HG03135 (cell line): ENCODE measurements around the gene TLX2.
A peak's percentile ranks its signal among the peaks of the same experiment; 100 is the strongest.

Experiments used
- ATAC-seq: cut with Tn5 transposase; IDR thresholded peaks from one replicate; pipeline ENCODE4 v1.9.1; 2021; ENCODE audit warnings: mild to moderate bottlenecking, moderate library complexity; ENCODE audit not compliant: unreplicated experiment

Gene TLX2

DNA sequence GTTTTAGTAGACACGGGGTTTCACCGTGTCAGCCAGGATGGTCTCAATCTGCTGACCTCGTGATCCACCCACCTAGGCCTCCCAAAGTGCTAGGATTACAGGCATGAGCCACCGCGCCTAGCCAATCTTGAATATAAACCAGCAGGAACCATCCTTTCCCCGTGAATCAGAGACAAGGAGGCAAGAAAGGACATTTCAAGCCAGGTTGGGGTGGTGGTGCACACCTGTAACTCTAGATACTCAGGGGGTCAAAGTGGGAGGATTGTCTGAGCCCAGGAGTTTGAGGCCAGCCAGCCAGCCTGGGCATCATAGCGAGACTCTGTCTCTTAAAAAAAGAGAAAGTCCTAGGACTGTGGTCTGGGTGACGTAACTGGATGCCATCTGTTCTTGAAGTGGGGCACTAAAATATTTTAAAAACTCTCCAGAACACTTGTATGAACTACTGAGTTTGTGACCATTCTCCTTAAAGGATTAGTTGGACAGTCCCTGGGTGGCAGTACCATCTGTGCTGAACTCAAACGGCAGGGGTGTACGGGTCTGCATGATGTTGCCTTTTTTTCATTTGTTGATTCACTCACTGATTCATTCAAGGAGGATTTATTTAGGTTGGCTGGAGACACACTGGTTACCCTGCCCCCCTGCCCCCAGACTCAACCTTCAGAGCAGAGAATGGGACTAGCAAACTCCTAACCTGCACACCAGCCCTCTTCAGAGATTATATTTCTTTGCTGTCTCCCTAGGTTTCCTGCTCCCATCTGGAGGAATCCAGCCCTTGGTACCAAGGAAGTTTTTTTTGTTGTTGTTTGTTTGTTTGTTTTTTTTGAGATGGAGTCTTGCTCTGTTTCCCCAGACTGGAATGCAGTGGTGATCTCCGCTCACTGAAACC is 2.9 kb upstream of the TLX2 start:
- ATAC-seq = no peak

DNA sequence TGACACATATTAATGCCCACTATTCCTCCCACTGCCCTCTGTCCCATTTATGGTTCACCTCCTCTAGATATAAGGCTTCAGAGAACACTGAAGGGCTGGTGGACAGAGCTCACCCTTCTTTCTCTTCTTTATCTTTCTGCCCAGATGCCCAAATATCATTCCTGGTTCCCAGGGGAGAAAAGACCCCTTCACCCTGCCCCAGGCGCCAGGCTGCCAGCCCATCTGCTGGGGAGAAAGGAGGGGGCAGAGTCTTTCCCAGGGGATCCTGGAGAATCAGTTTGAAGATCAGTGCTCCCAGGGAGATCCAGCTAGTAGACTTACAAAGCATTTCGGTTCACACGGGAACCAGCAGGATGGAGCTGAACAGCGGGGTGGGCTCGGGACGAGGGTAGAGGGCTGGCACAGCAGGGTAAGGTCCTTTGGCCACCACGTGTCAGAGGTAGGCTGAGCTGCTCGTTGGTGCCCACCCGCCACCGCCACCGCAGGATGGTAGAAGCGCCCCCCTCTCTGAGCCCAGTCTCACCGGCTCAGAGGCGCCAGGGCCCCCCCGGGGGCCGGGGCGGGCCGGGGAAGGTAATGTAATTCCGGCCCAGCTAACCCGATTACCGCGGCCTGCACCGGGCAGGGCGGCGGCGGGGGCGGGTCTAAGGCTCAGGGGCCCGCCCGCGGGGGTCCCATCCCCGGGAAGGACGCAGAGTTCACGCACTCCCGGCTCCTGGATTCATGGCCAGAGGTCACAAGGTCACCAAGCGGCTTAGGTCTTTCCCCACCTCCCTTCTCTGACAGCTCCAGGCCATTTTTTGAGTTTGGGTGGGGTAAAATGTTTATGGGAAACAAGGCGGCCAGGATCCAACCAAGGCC is 1.3 kb upstream of the TLX2 start:
- no peak for ATAC-seq

DNA sequence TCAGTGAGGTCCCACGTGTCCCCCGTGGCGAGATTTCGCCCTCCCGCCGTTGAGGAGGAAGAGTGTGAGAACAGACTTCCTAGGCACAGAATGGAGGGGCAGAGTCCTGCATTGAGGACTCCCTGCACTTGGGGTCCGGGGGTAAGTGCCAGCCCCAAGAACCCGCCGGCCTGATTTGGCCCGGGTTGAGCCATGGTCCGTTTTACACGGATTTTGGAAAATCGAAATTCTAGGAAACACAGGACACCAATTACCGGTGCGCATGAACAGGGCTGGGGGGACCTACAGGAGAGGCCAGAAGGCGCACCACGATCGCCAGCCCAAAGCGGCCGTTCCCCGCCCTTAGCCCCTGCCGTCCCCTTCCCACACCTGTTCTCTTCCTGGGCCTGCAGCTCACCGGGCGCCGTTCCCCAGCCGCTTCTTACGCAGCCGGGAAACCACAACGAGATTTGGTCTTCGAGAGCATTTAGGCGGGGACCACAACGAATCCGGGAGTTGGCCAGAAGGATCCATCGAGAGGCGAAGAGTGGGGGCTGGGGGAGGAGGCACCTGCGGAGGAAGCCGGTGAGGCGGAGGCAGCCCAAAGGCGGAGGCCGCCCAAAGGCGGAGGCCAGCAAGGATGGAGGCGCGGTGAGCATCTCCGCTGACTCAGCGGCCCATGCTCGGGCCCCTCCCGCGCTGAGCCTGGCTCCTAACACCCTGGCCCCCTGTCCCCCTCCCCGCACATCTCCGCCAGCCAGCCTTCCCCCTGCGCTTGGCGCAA is 464 bp upstream of the TLX2 start:
- ATAC-seq = no peak

DNA sequence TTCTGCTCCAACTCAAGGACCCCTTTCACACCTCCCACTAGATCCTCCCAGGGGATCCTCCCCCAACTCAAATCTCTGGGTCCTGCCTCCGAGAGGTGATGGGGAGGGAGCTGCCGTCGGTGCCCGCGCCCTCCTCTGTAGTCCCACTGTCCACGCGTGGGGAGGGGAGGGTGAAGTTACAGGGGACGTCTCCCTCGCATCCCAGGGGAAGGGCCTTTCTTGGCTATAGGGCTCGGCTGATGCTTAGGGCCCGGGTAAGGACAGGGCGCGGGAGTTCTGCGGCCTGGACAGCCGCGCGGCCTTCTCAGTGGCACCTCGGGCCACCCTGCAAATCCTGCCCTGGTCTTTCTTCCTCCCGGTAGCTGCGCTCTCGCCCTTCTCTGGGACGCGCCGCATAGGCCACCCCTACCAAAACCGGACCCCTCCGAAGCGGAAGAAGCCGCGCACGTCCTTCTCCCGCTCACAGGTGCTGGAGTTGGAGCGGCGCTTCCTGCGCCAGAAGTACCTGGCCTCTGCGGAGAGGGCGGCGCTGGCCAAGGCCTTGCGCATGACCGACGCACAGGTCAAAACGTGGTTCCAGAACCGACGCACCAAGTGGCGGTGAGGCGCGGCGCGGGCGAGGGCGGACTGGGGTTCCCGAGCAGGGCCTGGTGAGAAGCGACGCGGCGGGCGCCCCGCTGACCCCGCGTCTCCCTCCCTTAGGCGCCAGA is 1.2 kb downstream of the TLX2 start:
- no peak for ATAC-seq

DNA sequence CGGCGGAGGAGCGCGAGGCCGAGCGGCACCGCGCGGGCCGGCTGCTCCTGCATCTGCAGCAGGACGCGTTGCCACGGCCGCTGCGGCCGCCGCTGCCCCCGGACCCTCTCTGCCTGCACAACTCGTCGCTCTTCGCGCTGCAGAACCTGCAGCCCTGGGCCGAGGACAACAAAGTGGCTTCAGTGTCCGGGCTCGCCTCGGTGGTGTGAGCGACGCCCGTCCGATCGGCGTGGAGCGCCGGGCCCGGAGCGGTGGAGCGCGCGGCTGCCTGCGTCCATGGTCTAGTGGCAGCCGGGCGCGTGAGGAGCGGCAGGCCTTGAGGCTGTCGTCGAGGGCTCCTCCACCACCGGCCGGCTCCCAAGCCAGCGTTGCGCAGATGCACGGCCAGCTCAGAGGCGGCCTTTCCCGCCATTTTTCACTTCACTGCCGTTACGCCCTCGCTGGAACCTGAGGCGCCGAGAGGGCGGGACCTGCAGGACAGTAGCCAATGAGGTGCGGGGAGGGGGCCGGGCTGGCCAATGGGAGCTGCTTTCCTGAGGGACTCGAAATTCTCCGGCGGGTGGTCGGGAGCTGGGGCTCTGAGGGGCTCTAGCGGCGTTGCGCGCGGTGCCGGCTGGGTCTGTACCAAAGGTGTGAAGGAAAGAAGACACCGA is 1.9 kb downstream of the TLX2 start:
- no peak for ATAC-seq

DNA sequence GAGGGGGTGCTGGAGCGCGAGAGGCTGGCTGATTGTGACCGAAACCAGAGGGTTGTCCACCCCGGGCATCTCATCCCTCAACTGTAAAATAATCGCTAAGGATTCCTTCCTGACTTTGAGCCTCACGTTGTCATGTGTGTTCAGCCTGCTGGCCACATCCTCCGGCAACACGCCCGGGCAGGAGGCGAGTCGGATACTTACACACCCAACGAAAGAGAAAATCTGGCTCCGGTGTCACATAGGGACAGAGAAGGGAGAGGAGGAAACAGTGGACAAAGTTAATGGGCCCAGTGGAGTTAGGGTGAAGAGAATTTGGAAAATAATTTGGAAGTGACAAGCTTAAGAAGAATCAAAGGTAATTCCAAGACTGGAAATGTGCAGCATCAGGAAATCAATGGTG is 2.4 kb downstream of the TLX2 start:
- ATAC-seq = no peak

DNA sequence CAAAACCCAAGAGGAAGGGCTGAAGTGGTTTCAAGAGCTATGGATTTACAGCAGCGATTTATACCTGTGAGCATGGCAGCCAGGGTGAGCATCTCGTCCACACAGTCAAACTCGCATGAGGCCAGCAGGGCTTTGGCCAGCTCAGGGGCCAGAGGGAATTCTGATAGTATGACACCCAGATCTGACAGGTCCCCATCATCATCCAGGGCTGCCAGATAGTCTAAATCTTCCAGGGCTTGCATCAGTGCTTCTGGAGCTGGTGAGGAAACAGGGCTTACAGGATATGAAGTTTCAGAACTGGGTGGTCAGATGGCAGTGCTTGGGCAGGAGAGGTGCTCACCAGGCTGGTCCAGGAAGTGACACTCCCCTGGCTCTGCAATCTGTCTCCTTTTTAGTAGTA is 8.3 kb downstream of the TLX2 start:
- ATAC-seq = no peak

DNA sequence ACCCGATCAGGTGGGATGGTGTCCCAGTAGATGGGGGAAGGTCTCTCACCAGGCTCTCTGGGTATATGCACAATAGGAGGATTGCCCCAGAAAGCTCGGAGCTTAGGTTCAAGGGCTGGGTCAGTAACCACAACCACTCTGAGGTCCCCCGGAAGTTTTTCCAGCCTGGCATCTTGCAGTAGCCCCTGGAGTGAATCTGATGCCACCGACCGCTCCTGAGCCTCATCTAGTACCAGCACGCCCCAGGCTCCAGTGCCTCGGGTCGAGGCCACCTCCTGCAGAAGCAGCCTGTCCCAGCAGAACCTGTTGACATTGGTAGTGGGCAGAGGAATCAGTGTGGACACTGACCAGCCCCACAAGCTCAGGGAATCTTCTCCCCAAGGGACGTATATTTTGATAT is 9.8 kb downstream of the TLX2 start:
- ATAC-seq = no peak

DNA sequence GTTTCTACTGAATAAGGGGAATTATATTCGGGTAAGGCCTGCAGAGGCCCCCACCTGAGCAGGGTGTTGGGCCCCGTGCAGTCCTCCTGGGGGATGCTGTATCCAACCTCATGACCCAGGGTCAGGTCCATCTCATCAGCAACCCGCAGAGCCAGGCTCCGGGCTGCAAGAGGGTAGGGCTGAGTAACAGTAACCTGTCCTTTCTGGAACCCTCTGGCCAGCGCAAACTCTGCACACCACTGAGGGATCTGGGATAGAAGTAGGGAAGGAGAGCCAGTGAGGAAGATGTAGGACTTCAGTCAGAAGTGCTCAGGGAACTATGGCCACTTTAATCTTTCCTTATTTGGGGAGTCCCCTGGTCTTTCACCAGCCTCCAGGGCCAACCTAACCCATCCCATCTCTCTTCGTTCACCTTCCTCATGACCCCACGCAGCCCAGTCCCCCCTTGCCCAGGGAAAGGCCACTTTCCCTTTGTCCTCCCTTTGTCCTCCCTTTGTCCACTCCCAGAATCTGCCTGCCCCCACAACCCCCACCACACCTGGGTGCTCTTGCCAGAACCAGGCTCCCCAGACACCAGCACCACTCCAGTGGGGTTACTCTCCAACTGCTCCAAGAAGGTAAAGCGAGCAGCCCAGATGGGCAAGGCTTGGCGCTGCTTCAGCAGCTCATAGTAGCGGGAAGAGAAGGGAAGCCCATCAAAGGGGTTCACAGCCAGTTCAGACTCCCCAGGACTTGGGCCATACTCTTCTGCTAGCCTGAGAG is 10.9 kb downstream of the TLX2 start:
- ATAC-seq = no peak

DNA sequence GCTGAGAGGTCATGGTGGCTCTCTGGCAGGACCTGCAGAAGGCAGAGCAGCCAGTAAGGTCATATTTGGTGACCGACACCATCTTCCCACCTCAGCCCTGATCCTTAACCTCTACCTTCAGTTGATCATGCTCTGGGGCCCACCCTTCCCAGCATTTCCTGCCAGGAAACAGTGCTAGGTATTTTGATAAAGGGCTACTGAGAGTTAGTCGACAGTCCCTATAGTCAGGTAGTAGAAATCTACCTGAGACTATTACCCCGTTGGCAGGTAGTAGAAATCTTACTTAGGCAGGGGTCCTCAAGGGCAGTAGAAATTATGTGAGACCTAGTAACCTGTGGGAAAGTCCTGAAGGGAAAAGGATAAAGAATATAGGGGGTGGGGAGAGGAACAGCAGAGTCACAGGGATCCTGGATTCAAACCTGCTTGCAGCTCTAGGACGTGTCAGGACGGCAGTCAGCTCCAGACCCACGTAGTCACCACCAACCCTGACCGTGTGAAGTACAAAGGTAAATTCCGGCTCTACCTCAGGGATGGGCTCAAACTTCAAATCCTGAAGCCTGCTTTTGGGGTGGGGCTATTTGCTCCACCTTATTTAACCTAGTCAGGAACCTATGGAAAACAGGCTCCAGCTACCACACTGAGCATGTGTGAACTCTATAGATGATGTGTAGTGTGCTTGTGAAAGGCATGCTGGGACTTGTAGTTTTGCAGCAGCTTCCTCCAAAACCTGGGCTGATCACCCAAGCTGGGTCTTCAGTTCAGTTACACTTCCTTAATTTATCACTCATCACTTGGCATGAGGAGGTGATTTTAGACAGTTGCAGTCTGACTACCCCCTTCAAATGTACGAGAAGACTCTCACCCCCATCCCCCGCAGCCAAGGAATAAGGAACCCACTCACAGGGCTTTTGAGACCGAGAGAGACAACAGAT is 11.7 kb downstream of the TLX2 start, which contains the start of gene DQX1:
Gene DQX1 (minus strand): TSS at position 515 of the 932 bp plus-strand sequence. CDS start 502 bp downstream, at position 13.
- ATAC-seq = no peak

DNA sequence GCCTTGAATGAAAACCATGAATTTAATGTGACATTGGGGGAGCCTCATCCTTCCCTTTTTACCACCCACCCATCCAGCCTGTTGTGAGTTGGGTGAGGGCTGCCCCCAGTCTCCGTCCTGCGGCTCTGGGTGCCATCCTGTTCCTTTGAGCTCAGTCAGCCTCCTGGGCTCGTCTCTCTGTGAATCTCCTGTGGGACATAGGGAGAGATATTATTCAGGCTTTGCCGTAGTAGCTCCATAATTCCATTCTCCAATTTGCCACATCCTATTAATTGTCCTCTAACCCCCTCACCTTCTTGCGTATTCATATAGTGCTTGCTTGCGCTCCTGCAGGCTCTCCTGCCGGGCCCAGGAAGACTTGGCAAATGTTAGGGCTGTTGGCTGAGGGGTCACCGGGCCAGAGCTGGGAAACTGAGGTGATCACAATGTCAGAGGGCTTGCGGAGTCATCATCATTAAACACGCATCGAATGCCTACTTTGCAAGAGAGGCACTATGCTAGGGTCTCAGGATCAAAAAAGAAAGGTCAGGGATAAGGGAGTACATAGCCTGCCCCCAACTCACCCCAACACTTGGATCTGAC is 12.5 kb downstream of the TLX2 start:
- no peak for ATAC-seq

DNA sequence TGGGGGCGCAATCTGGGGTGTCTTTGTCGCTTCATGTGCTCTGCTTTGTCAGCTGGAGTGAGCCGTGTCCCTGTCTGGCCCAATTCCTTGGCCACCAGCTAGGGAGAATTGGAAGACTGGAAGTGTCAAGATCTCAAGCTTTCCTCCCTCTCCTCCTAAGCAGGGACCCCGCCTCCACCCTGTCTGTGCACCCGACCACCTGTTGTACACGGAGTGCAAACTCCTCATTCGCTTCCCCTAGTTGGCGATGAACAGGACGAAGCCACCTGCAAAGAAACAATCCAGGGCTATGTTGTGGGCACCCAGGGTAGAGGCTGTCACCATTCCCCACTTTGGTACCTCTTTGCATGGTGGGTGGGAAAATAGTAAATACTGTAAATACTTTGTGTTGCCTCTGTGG is 13.5 kb downstream of the TLX2 start:
- ATAC-seq = no peak

DNA sequence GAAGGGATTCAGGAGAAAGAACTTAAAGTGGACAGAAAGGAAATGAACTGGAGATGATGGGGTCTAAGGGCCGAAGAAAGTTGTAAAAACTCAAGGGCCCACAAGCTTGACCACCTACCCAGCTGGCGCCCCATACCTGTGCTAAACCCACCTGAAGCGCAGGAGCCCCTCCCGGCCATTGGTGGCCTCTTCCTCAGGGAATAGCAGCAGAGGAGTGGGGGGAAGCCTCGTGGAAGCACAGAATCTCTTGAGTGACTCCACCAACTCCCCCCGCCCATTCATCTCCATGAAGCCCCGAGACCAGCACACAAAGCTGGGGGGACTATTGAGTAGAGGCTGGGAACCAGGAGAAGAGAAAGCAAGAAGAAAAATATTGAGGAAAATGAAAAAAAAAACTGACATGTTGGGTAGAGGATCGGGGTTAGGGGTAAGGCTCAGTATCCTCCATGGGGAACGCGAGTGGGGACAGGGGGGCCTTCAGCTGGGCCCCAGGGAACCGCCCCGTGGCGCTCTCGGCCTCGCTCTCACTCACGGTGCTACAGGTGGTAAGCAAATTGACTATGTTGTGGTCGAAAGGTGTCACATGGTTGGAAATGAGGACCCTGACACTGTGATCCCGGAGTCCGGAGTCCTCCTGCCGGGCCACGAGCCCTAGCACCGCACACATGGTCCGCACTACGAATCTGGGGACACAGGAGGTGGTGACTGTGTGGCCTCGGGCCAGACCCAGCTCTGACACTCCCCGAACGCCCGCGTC is 14.5 kb downstream of the TLX2 start:
- peak; percentile 10 for ATAC-seq

DNA sequence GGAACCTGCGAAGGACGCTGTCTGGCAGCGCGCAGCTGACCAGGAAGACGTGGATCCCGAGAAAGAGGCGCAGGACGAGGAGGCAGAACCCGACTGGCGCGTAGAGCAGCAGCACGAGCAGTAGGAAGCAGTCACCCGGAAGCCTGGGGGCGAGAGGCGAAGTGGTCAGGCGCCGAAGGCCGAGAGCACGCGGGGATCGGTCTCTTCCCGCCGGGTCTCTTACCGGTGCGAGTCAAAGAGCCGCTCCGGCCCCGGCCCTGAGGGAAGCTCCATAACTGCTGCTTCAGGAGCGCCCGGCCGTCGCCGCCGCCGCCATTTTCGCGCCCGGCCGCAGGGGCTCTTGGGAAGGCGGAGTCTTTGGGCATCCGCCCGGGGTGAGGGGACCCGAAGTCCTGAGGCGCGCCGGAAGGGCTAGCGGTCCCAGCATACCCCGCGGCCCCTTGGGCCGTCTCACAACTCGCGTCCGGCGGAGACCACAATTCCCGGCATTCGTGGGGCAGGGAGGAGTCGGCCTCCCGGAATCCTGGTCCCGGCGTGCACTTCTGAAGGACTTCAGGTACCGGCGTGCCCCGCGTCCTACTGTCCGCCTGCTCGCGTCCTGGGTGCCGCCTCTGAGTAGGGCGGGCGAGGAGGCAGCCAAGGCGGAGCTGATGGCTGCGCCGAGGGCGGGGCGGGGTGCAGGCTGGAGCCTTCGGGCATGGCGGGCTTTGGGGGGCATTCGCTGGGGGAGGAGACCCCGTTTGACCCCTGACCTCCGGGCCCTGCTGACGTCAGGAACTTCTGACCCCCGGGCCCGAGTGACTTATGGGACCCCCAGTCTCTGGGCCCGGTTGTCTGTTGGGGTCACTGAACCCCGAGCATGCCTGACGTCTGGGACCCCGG is 15.3 kb downstream of the TLX2 start, which contains the start of the genes AUP1 and HTRA2:
Gene AUP1 (minus strand): TSS at position 350 of the 882 bp plus-strand sequence. CDS start 77 bp downstream, at position 273.
Gene HTRA2 (plus strand): TSS at position 577 of the 882 bp plus-strand sequence. CDS start 74 bp downstream, at position 651.
- ATAC-seq = peak; percentile 80

DNA sequence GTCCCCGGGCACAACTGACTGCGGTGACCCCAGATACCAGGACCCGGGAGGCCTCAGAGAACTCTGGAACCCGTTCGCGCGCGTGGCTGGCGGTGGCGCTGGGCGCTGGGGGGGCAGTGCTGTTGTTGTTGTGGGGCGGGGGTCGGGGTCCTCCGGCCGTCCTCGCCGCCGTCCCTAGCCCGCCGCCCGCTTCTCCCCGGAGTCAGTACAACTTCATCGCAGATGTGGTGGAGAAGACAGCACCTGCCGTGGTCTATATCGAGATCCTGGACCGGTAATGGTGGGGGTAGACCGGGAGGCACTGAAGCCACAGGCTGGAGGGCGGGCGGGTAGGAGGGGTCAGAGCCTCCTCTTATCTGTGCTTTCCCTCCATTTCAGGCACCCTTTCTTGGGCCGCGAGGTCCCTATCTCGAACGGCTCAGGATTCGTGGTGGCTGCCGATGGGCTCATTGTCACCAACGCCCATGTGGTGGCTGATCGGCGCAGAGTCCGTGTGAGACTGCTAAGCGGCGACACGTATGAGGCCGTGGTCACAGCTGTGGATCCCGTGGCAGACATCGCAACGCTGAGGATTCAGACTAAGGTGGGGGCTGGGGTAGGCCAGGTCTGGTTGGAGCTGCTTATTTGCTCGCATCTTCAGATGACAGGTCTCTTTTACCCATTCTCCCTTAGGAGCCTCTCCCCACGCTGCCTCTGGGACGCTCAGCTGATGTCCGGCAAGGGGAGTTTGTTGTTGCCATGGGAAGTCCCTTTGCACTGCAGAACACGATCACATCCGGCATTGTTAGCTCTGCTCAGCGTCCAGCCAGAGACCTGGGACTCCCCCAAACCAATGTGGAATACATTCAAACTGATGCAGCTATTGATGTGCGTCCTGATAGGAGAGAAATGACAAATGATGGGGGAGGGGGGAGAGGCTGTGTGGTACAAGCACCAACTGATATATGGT is 16.3 kb downstream of the TLX2 start:
- ATAC-seq = peak; percentile 22
